Gastroesophageal sphincter (tissue), 4 donors: ENCODE measurements around the gene LRRIQ1. TPM values are rescaled to one million over a fixed set of nuclear protein-coding genes. Genes with fewer than 3 reads are reported as not detected.

ENCODE experiments used
- ATAC-seq: fragments of 150-250 bp; one replicate; pipeline ENCODE4 v1.9.1; 2016; ENCODE audit warnings: mild to moderate bottlenecking, moderate library complexity
- H3K27ac ChIP-seq, 4 donors: fragments of 200-600 bp; sonication (generic) in 3 of 4; 1 replicate in 3 of 4; 2 replicates in 1 of 4; pipeline ENCODE4 v1.5.1; 2016 to 2019
- H3K27me3 ChIP-seq: fragments of 200-600 bp; sonication (generic); one replicate; pipeline ENCODE4 v1.5.1; 2019
- H3K36me3 ChIP-seq, 2 donors: fragments of 200-600 bp; sonication (generic); one replicate each; pipeline ENCODE4 v1.5.1; 2019; ENCODE audit warnings: control low read depth in 1 of 2
- H3K4me1 ChIP-seq, 3 donors: fragments of 200-600 bp; sonication (generic); 1 replicate in 2 of 3; 2 replicates in 1 of 3; pipeline ENCODE4 v1.5.1; 2016 to 2019; ENCODE audit warnings: control low read depth in 2 of 3
- H3K4me3 ChIP-seq, 2 donors: fragments of 200-600 bp; sonication (generic); one replicate each; pipeline ENCODE4 v1.5.1; 2019; ENCODE audit warnings: mild to moderate bottlenecking in 1 of 2, moderate library complexity in 1 of 2
- H3K9me3 ChIP-seq, 3 donors: fragments of 200-600 bp; sonication (generic); one replicate each; pipeline ENCODE4 v1.5.1; 2017 to 2019; ENCODE audit warnings: control low read depth in 2 of 3
- EP300 ChIP-seq: sonication (generic); formaldehyde crosslinking; IDR thresholded peaks from one replicate; pipeline ENCODE4 v1.6.1; 2017; ENCODE audit warnings: antibody characterized with exemption, mild to moderate bottlenecking
- POLR2A ChIP-seq, 2 donors: fragments of 450-650 bp; IDR thresholded peaks; one replicate each; pipeline ENCODE4 v1.6.1; 2017; ENCODE audit warnings: antibody characterized with exemption in 2 of 2, mild to moderate bottlenecking in 2 of 2, moderate library complexity in 1 of 2
- POLR2AphosphoS5 ChIP-seq: sonication (generic); formaldehyde crosslinking; IDR thresholded peaks from one replicate; pipeline ENCODE4 v1.6.1; 2017; ENCODE audit warnings: antibody characterized with exemption
- WGBS, 2 donors: methylation state at CpG; one replicate each; pipeline ENCODE4 v1.1.5; 2018; ENCODE audit warnings: low coverage in 1 of 2; 5-methylcytosine and 5-hydroxymethylcytosine counted together
- total RNA-seq, 4 donors: library from RNA; depleted of rRNA; stranded (reverse); fragments of >200 nt; gene quantifications; one replicate each; pipeline ENCODE4 v1.1.0, GENCODE V29; 2016
- TF ChIP-seq, protein P1 (sequence below), 4 experiments: fragments of 200-600 bp in 2 of 4; fragments of 450-650 bp in 2 of 4; sonication (generic) in 1 of 4; IDR thresholded peaks; one replicate each; pipeline ENCODE4 v1.5.1; 2017 to 2019; ENCODE audit warnings: antibody characterized with exemption in 4 of 4, mild to moderate bottlenecking in 2 of 4, moderate library complexity in 2 of 4

LRRIQ1 gene
- total RNA-seq, 4 donors from 2014 or later, result 0.31 to 1.4 (median 0.54) TPM; not detected in 1

DNA sequence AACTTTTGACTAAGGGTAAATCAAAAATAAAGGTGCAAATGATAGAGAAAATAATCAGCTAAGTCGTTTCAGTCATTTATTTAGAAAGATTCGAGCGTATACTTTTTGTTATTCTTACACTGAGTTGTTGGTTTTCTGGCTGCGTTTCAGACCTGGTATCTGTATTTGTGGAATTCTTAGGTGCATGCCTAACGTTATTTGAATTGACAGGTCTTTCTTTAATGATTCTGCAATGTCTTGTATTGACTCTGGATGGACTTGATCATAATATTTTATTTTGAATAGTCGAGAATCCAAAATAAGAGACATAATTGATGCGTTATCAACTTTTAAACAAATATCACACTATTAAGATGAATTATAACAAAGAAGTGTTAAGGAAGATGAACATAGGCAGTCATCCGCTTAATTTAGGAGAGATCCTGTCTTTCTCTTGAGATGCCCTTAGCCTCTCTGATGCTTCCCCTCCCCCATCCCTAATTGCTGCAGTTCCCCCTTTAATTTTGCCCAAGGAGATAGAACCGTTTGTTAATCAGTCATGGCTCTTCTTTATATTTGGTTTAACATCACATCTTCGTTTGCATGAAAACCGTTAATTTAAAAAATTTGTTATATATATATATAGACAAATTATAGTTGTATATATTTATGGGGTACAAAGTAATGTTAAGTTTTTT, 245.6 kb downstream of the LRRIQ1 start:
- WGBS, 2 donors, result 5 to 6% methylated on average over 11 of the region's 11 CpGs
- H3K36me3 ChIP-seq, result no peaks in the 10 kb centered on the region
- no peak overlapping the region for H3K4me3 ChIP-seq
- no peak overlapping the region for H3K27ac ChIP-seq
- H3K27me3 ChIP-seq, result peaks cover 99% of the 10 kb centered on the region
- no peak for ATAC-seq
- peaks cover 0 to 19% (median 0%) of the 10 kb centered on the region in 3 donors for H3K9me3 ChIP-seq
- TF ChIP-seq POLR2A (IDR thresholded peaks at IDR 0.05) (no peak), EP300 (no peak), POLR2AphosphoS5 (no peak)
- TF ChIP-seq, protein P1, sequence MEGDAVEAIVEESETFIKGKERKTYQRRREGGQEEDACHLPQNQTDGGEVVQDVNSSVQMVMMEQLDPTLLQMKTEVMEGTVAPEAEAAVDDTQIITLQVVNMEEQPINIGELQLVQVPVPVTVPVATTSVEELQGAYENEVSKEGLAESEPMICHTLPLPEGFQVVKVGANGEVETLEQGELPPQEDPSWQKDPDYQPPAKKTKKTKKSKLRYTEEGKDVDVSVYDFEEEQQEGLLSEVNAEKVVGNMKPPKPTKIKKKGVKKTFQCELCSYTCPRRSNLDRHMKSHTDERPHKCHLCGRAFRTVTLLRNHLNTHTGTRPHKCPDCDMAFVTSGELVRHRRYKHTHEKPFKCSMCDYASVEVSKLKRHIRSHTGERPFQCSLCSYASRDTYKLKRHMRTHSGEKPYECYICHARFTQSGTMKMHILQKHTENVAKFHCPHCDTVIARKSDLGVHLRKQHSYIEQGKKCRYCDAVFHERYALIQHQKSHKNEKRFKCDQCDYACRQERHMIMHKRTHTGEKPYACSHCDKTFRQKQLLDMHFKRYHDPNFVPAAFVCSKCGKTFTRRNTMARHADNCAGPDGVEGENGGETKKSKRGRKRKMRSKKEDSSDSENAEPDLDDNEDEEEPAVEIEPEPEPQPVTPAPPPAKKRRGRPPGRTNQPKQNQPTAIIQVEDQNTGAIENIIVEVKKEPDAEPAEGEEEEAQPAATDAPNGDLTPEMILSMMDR (IDR thresholded peaks at IDR 0.05), result no peak
- H3K4me1 ChIP-seq, result peaks cover 0 to 20% (median 12%) of the 10 kb centered on the region in 3 donors

DNA sequence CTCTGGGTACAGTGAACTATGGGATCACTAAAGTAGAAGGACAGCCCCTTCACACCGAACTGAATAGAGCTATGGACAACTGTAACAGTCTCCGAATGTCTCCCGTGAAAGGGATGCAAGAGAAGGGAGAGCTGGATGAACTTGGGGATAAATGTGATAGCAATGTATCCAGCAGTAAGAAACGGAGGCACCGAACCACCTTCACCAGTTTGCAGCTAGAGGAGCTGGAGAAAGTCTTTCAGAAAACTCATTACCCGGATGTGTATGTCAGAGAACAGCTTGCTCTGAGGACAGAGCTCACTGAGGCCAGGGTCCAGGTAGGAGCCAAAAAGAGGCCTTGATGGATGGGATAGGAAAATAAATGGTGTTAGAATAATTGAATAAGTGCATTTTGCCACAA, 247.4 kb downstream of the LRRIQ1 start:
- WGBS, 2 donors, result 51 to 54% methylated on average over 6 of the region's 6 CpGs
- H3K9me3 ChIP-seq, result peaks cover 0 to 9% (median 0%) of the 10 kb centered on the region in 3 donors
- H3K36me3 ChIP-seq, result no peaks in the 10 kb centered on the region
- H3K27me3 ChIP-seq, result peaks cover 84% of the 10 kb centered on the region
- peaks cover 0 to 20% (median 12%) of the 10 kb centered on the region in 3 donors for H3K4me1 ChIP-seq
- ATAC-seq, result no peak
- H3K27ac ChIP-seq, result no peak overlapping the region
- H3K4me3 ChIP-seq, result no peak overlapping the region
- TF ChIP-seq POLR2AphosphoS5 (no peak), POLR2A (IDR thresholded peaks at IDR 0.05) (no peak), EP300 (no peak)
- TF ChIP-seq, protein P1 (IDR thresholded peaks at IDR 0.05), result no peak

Other genes with a start within 250 kb of the LRRIQ1 start
- 1 to 10 TPM in 3 of 4 donors, under 1 TPM in 1; 0.54 to 2.3 (median 1.7) TPM for gene SLC6A15, start 123.6 kb upstream of the LRRIQ1 start, total RNA-seq
- under 1 TPM in 1 of 4 donors, not detected in 3; 0.10 TPM for gene TSPAN19, start 74 bp upstream of the LRRIQ1 start, total RNA-seq
- not detected for gene ALX1, start 243.9 kb downstream of the LRRIQ1 start, total RNA-seq